HL-60 (cell line): Measurements from ENCODE around the gene DIAPH3.

Experiments
- DNase-seq, 2 experiments: peaks; one replicate each; pipeline ENCODE4 v3.0.0-alpha.2; 2010 to 2020; ENCODE audit warnings: low read depth in 1 of 2, low spot score in 1 of 2
- H3K27ac ChIP-seq: fragments of 250-450 bp; sonication (Bioruptor Pico); replicated peaks from 2 replicates; pipeline ENCODE4 v1.5.1; 2020; ENCODE audit warnings: mild to moderate bottlenecking, moderate library complexity
- H3K27me3 ChIP-seq: fragments of 250-450 bp; sonication (Bioruptor Pico); 2 replicates; pipeline ENCODE4 v1.5.1; 2021; ENCODE audit warnings: mild to moderate bottlenecking, moderate library complexity; ENCODE audit not compliant: insufficient read depth, poor library complexity, severe bottlenecking
- H3K4me3 ChIP-seq: replicated peaks from 2 replicates; pipeline ENCODE4 v1.5.1; 2011; ENCODE audit warnings: mild to moderate bottlenecking, control low read depth, low read length; ENCODE audit not compliant: insufficient read depth
- GABPA ChIP-seq: IDR thresholded peaks from 2 replicates; pipeline ENCODE4 v1.6.1; 2012; ENCODE audit warnings: low read depth
- POLR2AphosphoS5 ChIP-seq: IDR thresholded peaks from 2 replicates; pipeline ENCODE4 v1.6.1; 2012; ENCODE audit warnings: low read depth
- SPI1 ChIP-seq: IDR thresholded peaks from 2 replicates; pipeline ENCODE4 v1.6.1; 2012; ENCODE audit warnings: low read depth, mild to moderate bottlenecking, borderline replicate concordance
- TF ChIP-seq, protein P1 (sequence below): IDR thresholded peaks from 2 replicates; pipeline ENCODE4 v1.6.1; 2012; ENCODE audit warnings: low read depth; ENCODE audit not compliant: insufficient replicate concordance
- TF ChIP-seq, protein P2 (sequence below): IDR thresholded peaks from one replicate; pipeline ENCODE4 v1.5.1; 2011; ENCODE audit warnings: low read length, control low read depth, inconsistent platforms; ENCODE audit not compliant: insufficient read depth

DIAPH3 gene

DNA sequence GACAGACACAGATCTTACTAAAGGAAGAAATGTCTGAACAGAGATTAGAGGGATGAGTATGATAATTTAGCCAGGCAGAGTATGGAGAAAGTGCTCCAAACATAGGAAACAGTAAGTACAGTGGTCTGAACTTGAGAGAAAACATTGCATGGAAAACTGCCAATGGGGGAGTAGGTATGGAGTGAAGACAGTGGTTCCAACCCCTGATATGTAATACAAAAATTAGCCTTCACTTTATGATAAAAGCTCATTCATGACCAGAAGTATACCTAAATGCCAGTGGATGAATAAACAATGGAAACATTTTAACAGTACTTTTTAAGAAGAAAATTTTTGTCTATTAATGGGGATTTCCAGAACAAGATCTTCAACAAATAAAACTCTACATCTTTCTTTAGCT is 334.0 kb downstream of the DIAPH3 start:
- Histone ChIP-seq H3K4me3 (no peak overlapping the region), H3K27ac (no peak overlapping the region), H3K27me3 (no peaks in the 10 kb centered on the region)
- no peak for DNase-seq
- TF ChIP-seq SPI1 (no peak), POLR2AphosphoS5 (no peak), GABPA (no peak)
- TF ChIP-seq, protein P1, sequence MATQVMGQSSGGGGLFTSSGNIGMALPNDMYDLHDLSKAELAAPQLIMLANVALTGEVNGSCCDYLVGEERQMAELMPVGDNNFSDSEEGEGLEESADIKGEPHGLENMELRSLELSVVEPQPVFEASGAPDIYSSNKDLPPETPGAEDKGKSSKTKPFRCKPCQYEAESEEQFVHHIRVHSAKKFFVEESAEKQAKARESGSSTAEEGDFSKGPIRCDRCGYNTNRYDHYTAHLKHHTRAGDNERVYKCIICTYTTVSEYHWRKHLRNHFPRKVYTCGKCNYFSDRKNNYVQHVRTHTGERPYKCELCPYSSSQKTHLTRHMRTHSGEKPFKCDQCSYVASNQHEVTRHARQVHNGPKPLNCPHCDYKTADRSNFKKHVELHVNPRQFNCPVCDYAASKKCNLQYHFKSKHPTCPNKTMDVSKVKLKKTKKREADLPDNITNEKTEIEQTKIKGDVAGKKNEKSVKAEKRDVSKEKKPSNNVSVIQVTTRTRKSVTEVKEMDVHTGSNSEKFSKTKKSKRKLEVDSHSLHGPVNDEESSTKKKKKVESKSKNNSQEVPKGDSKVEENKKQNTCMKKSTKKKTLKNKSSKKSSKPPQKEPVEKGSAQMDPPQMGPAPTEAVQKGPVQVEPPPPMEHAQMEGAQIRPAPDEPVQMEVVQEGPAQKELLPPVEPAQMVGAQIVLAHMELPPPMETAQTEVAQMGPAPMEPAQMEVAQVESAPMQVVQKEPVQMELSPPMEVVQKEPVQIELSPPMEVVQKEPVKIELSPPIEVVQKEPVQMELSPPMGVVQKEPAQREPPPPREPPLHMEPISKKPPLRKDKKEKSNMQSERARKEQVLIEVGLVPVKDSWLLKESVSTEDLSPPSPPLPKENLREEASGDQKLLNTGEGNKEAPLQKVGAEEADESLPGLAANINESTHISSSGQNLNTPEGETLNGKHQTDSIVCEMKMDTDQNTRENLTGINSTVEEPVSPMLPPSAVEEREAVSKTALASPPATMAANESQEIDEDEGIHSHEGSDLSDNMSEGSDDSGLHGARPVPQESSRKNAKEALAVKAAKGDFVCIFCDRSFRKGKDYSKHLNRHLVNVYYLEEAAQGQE = no peak
- TF ChIP-seq, protein P2, sequence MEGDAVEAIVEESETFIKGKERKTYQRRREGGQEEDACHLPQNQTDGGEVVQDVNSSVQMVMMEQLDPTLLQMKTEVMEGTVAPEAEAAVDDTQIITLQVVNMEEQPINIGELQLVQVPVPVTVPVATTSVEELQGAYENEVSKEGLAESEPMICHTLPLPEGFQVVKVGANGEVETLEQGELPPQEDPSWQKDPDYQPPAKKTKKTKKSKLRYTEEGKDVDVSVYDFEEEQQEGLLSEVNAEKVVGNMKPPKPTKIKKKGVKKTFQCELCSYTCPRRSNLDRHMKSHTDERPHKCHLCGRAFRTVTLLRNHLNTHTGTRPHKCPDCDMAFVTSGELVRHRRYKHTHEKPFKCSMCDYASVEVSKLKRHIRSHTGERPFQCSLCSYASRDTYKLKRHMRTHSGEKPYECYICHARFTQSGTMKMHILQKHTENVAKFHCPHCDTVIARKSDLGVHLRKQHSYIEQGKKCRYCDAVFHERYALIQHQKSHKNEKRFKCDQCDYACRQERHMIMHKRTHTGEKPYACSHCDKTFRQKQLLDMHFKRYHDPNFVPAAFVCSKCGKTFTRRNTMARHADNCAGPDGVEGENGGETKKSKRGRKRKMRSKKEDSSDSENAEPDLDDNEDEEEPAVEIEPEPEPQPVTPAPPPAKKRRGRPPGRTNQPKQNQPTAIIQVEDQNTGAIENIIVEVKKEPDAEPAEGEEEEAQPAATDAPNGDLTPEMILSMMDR = no peak

DNA sequence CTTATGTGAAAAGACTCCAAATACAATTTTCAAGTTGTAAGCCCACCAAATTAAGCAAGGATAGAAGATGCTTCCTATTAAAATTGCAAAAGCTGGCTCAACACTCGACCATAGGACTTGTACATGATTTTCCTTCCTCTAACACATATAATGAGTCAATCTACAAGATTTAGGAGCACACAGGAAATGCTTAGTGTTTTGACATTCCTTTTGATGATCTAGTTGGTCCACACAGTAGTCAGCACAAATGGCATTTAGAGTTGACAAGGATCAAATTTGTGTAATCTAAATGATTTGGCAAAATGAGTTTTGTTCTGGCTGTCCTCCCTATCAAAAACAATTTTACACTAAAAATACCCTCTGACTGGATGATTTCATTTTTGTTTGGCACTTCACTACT is 340.2 kb downstream of the DIAPH3 start:
- H3K27me3 ChIP-seq = no peaks in the 10 kb centered on the region
- no peak overlapping the region for H3K27ac ChIP-seq
- H3K4me3 ChIP-seq = no peak overlapping the region
- TF ChIP-seq SPI1 (no peak), POLR2AphosphoS5 (no peak)
- TF ChIP-seq, protein P1 = no peak
- TF ChIP-seq, protein P2 = no peak
- DNase-seq = no peak

DNA sequence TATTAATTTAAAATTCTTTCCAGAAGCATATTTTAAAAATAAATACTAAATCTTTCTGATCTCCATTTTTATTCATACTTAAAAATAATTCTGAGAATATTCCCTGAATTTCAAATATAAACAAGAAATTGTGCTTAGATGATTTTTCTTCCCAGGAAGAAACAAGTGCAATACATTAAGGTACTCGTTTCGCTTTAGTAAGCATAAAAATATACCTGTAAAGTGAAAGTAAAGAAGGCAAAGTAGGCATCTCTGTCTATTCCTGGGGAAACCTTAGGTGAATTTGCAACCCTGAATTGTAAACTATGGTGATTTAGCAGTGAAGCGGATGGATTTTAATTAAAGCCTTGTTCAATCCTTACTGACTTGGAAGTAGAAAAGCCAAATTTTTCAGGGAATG is 354.2 kb downstream of the DIAPH3 start:
- TF ChIP-seq, protein P2 = no peak
- H3K4me3 ChIP-seq = no peak overlapping the region
- no peaks in the 10 kb centered on the region for H3K27me3 ChIP-seq
- DNase-seq = no peak
- no peak overlapping the region for H3K27ac ChIP-seq

DNA sequence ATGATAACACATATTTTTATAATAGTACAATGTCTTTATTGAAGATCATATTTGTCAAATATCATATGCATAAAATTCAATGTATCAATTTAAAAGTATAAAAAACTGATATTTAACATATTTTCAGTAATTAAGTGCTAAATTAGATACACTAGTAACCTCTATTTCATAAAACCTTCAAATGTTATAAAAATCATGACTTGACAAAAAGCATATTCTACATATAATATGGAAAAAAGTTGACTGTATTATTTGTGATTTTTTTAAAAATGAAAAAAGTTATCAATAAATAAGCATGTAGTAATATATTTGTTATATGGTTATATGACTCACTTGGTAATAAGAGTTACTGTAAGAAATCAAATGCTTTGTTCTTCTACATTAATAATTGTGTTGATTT is 356.9 kb downstream of the DIAPH3 start:
- Histone ChIP-seq H3K4me3 (no peak overlapping the region), H3K27ac (no peak overlapping the region), H3K27me3 (no peaks in the 10 kb centered on the region)
- no peak for DNase-seq
- TF ChIP-seq, protein P1 = no peak
- TF ChIP-seq GABPA = no peak
- no peak for TF ChIP-seq SPI1
- TF ChIP-seq POLR2AphosphoS5 = no peak
- TF ChIP-seq, protein P2 = no peak
